ENCODE data around the gene CDK5RAP1.

CDK5RAP1 gene

DNA sequence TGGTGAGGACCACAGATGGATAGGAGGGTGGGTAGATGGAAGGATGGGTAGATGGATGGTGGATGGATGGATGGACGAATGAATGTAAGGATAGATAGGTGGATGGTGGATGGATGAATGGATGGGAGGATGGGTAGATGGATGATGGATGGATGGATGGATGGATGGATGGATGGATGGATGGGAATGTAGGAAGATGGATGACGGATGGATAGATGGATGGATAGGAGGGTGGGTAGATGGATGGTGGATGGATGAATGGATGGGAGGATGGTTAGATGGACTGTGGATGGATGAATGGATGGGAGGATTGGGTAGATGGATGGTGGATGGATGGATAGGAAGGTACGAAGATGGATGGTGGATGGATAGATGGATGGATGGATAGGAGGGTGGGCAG lies 67.2 kb downstream of the CDK5RAP1 start:
- POLR2A ChIA-PET = no interaction called here
- CTCF ChIA-PET = no interaction called here
- TF ChIP-seq L3MBTL2 (conservative IDR thresholded peaks at IDR 0.05) (no peak), FOXM1 (IDR thresholded peaks at IDR 0.05; ENCODE audit: borderline replicate concordance) (no peak), ELF4 (IDR thresholded peaks at IDR 0.05) (no peak), SUZ12 (IDR thresholded peaks at IDR 0.05) (no peak), NFRKB (IDR thresholded peaks at IDR 0.05) (no peak), ZNF384 (IDR thresholded peaks at IDR 0.05) (no peak), FOXK2 (IDR thresholded peaks at IDR 0.05) (no peak), BHLHE40 (IDR thresholded peaks at IDR 0.05; ENCODE audit: borderline replicate concordance) (no peak), CTBP1 (IDR thresholded peaks at IDR 0.05; ENCODE audit: borderline replicate concordance) (no peak), LEF1 (IDR thresholded peaks at IDR 0.05; ENCODE audit: borderline replicate concordance) (no peak), TARDBP (IDR thresholded peaks at IDR 0.05) (no peak), ARNT (IDR thresholded peaks at IDR 0.05) (no peak), HDGF (IDR thresholded peaks at IDR 0.05; ENCODE audit: borderline replicate concordance) (no peak), SP1 (IDR thresholded peaks at IDR 0.05) (no peak), FOXA1 (IDR thresholded peaks at IDR 0.05) (no peak)
- TF ChIP-seq, protein P1, sequence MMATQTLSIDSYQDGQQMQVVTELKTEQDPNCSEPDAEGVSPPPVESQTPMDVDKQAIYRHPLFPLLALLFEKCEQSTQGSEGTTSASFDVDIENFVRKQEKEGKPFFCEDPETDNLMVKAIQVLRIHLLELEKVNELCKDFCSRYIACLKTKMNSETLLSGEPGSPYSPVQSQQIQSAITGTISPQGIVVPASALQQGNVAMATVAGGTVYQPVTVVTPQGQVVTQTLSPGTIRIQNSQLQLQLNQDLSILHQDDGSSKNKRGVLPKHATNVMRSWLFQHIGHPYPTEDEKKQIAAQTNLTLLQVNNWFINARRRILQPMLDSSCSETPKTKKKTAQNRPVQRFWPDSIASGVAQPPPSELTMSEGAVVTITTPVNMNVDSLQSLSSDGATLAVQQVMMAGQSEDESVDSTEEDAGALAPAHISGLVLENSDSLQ (IDR thresholded peaks at IDR 0.05) = no peak

DNA sequence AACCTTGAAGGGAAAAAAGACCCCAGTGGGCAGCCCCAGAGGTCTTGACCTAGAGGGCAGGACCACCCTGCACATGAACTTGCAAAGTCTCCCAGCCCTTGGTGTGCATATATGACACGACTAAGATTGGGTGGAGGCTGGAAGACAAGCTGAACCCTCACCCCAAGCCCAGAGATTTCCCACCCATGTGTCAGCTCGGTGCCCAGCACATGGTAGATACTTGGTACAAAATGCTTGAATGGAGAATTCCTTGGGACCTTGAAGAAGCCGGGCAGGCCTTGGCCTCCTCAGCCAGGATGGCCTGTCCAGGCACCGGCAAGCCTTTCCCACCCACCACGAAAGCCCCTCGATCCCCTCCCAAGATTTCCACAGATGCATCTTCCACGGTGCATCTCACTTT lies 67.7 kb downstream of the CDK5RAP1 start:
- ChIA-PET CTCF (no interaction called here), POLR2A (no interaction called here)
- DNase-seq (ENCODE audit: extremely low spot score) = no peak
- no peak for TF ChIP-seq FOXM1 (IDR thresholded peaks at IDR 0.05; ENCODE audit: borderline replicate concordance)
- no peak for TF ChIP-seq FOXK2 (IDR thresholded peaks at IDR 0.05)
- no peak for TF ChIP-seq TARDBP (IDR thresholded peaks at IDR 0.05)
- TF ChIP-seq ZNF384 (IDR thresholded peaks at IDR 0.05) = no peak
- no peak for TF ChIP-seq SP1 (IDR thresholded peaks at IDR 0.05)
- no peak for TF ChIP-seq LEF1 (IDR thresholded peaks at IDR 0.05; ENCODE audit: borderline replicate concordance)
- no peak for TF ChIP-seq HDGF (IDR thresholded peaks at IDR 0.05; ENCODE audit: borderline replicate concordance)
- no peak for TF ChIP-seq ELF4 (IDR thresholded peaks at IDR 0.05)
- no peak for TF ChIP-seq BHLHE40 (IDR thresholded peaks at IDR 0.05; ENCODE audit: borderline replicate concordance)
- no peak for TF ChIP-seq CTBP1 (IDR thresholded peaks at IDR 0.05; ENCODE audit: borderline replicate concordance)

More for the DNA sequence above, 67.2 kb downstream of the CDK5RAP1 start:
- no peak for DNase-seq (ENCODE audit: extremely low spot score)

DNA sequence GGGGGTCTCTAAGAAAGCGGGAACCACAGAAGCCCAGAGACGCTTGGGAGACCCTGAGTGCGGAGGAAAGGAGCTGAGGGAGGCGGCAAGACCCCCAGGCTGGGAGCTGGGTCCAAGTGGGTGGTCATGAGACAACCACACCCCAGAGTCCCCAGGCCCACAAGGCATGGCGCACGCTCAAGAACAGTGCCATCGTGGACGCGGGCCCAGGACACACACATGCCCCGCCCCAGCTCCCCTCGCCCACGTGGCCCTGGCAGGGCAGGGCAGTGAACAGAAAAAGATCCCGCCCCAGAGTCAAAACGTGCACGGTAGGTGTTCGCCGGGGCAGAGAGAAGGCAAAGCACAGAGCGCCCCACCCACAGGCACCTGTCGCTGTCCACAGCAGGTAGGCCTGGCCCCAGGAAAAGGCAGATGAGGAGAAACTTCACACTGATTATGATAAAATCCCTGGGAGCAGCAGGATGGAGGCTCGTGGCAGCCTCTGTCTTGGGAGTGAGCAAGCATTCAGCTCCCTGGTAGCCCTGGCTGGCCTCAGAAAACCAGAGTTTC lies 68.3 kb downstream of the CDK5RAP1 start:
- no peak for DNase-seq (ENCODE audit: extremely low spot score)
- no peak for TF ChIP-seq ZNF384 (IDR thresholded peaks at IDR 0.05)
- no peak for TF ChIP-seq LEF1 (IDR thresholded peaks at IDR 0.05; ENCODE audit: borderline replicate concordance)
- TF ChIP-seq HDGF (IDR thresholded peaks at IDR 0.05; ENCODE audit: borderline replicate concordance) = no peak
- no peak for TF ChIP-seq ELF4 (IDR thresholded peaks at IDR 0.05)
- TF ChIP-seq FOXK2 (IDR thresholded peaks at IDR 0.05) = no peak
- TF ChIP-seq SUZ12 (IDR thresholded peaks at IDR 0.05) = no peak
- TF ChIP-seq BHLHE40 (IDR thresholded peaks at IDR 0.05; ENCODE audit: borderline replicate concordance) = no peak
- TF ChIP-seq FOXM1 (IDR thresholded peaks at IDR 0.05; ENCODE audit: borderline replicate concordance) = no peak
- TF ChIP-seq, protein P1 (IDR thresholded peaks at IDR 0.05) = no peak
- CTCF ChIA-PET = no interaction called here
- POLR2A ChIA-PET = no interaction called here

DNA sequence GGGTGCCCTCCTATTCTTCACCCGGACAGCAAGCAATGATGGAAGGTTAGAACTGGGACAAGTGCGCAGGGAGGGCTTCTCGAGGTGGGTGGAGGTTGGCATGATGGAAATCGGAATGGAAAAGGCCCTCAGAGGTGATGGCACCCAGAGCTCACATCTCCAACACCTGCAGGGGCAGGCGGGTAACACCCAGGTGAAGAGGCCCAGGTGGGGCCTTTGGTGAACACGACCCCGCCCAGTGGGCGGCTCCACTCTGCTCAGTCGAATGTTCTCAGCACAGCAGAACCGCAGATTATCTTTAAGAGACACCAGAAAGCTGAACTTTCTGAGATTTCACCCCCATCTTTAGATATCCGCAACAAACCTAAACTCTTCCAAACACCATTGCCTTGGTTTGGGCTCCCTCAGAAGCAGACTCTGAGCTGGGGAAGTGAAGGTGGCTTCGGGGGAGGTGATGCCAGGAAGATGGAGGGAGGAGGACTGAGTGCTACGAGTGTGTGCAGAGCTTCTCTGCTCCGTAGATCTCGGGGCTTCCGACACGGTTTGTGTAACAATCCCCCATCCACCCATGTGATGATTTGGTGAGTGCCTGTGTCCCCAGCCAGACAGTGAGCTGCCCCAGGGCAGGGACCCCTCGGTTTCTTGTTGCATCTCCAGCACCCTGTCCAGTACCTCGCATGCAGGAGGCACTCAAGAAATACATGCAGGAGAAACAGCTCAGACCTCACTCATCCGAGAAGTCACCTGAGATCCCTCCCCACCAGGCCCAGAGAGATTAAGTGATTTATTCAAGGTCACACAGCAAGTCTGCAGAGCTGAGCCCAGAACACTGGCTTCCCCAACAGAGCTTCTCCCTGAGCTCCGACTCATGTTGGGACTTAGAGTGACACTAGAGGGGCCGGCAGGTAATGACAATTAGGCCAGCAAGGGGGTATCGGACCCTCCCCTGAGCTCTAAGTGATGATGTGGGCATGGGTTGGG lies 72.9 kb downstream of the CDK5RAP1 start:
- CTCF ChIA-PET = interaction anchor here (0.7 kb wide), 1 partner anchor 66 kb away, joined by 3 read pairs; no protein-coding TSS in a partner anchor
- POLR2A ChIA-PET = no interaction called here
- TF ChIP-seq FOXM1 (IDR thresholded peaks at IDR 0.05; ENCODE audit: borderline replicate concordance) = no peak
- TF ChIP-seq ARNT (IDR thresholded peaks at IDR 0.05) = no peak
- no peak for TF ChIP-seq BHLHE40 (IDR thresholded peaks at IDR 0.05; ENCODE audit: borderline replicate concordance)
- no peak for TF ChIP-seq SUZ12 (IDR thresholded peaks at IDR 0.05)
- no peak for TF ChIP-seq SP1 (IDR thresholded peaks at IDR 0.05)
- TF ChIP-seq ZNF384 (IDR thresholded peaks at IDR 0.05) = no peak
- TF ChIP-seq FOXK2 (IDR thresholded peaks at IDR 0.05) = no peak
- TF ChIP-seq ELF4 (IDR thresholded peaks at IDR 0.05) = no peak
- no peak for TF ChIP-seq NFRKB (IDR thresholded peaks at IDR 0.05)
- TF ChIP-seq, protein P1 (IDR thresholded peaks at IDR 0.05) = no peak
- no peak for TF ChIP-seq LEF1 (IDR thresholded peaks at IDR 0.05; ENCODE audit: borderline replicate concordance)
- no peak for TF ChIP-seq L3MBTL2 (conservative IDR thresholded peaks at IDR 0.05)
- no peak for TF ChIP-seq HDGF (IDR thresholded peaks at IDR 0.05; ENCODE audit: borderline replicate concordance)
- no peak for DNase-seq (ENCODE audit: extremely low spot score)

DNA sequence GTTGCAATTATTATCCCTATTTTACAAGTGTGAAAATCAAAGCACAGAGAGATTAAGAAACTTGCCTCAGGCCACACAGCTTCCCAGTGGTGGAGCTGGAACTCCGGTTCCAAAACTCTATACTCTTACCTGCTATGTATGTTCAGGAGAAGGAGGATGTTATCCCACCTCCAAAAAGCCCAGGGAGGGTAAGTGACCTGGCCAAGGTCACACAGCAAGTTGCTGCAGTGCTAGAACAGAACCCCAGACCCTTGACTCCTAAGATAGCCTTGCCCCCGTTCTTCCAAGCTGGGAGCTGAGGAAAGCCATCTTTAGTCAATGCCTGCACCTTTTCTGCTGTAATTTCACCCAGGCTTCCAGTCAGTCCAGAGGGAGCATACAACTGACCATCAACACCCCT lies 76.0 kb downstream of the CDK5RAP1 start:
- no peak for DNase-seq (ENCODE audit: extremely low spot score)
- TF ChIP-seq FOXK2 (IDR thresholded peaks at IDR 0.05) (no peak), TARDBP (IDR thresholded peaks at IDR 0.05) (no peak), ZNF384 (IDR thresholded peaks at IDR 0.05) (no peak), FOXA1 (IDR thresholded peaks at IDR 0.05) (no peak), CTBP1 (IDR thresholded peaks at IDR 0.05; ENCODE audit: borderline replicate concordance) (no peak), ARNT (IDR thresholded peaks at IDR 0.05) (no peak), L3MBTL2 (conservative IDR thresholded peaks at IDR 0.05) (no peak), ELF4 (IDR thresholded peaks at IDR 0.05) (no peak), LEF1 (IDR thresholded peaks at IDR 0.05; ENCODE audit: borderline replicate concordance) (no peak)
- TF ChIP-seq, protein P1 (IDR thresholded peaks at IDR 0.05) = no peak
- ChIA-PET POLR2A (no interaction called here), CTCF (no interaction called here)
